ENCODE data around the gene BBOX1.
"Not testable (repeated sequence)": the region's sequence is repeated elsewhere in the genome, so short reads cannot be mapped to it uniquely, and the experiment has no call there.

The BBOX1 gene

DNA sequence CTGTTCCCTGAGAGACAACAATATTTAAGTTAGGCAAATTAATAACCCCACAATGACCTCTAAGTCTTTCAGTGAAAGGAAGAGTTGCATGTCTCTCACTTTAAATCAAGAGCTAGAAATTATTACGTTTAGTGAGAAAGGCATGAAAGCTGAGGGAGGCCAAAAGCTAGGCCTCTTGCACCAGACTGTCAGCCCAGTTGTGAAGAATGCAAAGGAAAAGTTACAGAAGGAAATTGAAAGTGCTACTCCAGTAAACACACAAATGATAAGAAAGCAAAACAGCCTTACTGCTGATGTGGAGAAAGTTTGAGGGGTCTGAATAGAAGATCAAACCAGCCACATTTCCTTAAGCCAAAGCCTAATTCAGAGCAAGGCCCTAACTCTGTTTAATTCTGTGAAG, 45.0 kb downstream of the BBOX1 start:
- TF ChIP-seq, protein P1, sequence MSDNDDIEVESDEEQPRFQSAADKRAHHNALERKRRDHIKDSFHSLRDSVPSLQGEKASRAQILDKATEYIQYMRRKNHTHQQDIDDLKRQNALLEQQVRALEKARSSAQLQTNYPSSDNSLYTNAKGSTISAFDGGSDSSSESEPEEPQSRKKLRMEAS (IDR thresholded peaks at IDR 0.05; ENCODE audit: low read depth, low read length) = no peak
- TF ChIP-seq, protein P2, sequence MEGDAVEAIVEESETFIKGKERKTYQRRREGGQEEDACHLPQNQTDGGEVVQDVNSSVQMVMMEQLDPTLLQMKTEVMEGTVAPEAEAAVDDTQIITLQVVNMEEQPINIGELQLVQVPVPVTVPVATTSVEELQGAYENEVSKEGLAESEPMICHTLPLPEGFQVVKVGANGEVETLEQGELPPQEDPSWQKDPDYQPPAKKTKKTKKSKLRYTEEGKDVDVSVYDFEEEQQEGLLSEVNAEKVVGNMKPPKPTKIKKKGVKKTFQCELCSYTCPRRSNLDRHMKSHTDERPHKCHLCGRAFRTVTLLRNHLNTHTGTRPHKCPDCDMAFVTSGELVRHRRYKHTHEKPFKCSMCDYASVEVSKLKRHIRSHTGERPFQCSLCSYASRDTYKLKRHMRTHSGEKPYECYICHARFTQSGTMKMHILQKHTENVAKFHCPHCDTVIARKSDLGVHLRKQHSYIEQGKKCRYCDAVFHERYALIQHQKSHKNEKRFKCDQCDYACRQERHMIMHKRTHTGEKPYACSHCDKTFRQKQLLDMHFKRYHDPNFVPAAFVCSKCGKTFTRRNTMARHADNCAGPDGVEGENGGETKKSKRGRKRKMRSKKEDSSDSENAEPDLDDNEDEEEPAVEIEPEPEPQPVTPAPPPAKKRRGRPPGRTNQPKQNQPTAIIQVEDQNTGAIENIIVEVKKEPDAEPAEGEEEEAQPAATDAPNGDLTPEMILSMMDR (IDR thresholded peaks at IDR 0.05; ENCODE audit: low read depth, low read length) = no peak
- TF ChIP-seq MYC (IDR thresholded peaks at IDR 0.05; ENCODE audit: low read depth, low read length) (no peak), POLR2A (IDR thresholded peaks at IDR 0.05; ENCODE audit: extremely low read depth, insufficient read length) (no peak)
- DNase-seq (ENCODE audit: low read depth) = no peak
- no peak overlapping the region for H3K4me3 ChIP-seq (ENCODE audit: low read depth, low read length)

DNA sequence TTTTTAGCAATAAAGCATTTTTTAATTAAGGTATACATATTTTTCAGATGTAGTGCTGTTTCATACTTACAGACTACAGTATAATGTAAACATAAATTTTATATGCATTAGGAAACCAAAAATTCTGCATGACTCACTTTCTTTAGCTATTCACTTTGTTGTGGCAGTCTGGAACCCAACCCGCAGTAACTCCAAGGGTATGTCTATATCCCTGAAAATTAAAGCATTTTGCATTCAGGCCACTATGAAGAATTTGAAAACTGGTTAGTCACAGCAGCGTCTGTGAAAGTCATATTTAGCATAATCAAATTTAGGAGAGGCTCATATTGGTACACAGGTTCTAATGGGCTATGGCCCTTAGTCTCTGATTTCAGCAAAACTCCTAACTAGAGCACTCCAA, 46.8 kb downstream of the BBOX1 start:
- no peak overlapping the region for H3K4me3 ChIP-seq (ENCODE audit: low read depth, low read length)
- TF ChIP-seq POLR2A (IDR thresholded peaks at IDR 0.05; ENCODE audit: extremely low read depth, insufficient read length) = no peak
- no peak for TF ChIP-seq MYC (IDR thresholded peaks at IDR 0.05; ENCODE audit: low read depth, low read length)
- TF ChIP-seq, protein P2 (IDR thresholded peaks at IDR 0.05; ENCODE audit: low read depth, low read length) = no peak
- TF ChIP-seq, protein P1 (IDR thresholded peaks at IDR 0.05; ENCODE audit: low read depth, low read length) = no peak
- DNase-seq (ENCODE audit: low read depth) = no peak

DNA sequence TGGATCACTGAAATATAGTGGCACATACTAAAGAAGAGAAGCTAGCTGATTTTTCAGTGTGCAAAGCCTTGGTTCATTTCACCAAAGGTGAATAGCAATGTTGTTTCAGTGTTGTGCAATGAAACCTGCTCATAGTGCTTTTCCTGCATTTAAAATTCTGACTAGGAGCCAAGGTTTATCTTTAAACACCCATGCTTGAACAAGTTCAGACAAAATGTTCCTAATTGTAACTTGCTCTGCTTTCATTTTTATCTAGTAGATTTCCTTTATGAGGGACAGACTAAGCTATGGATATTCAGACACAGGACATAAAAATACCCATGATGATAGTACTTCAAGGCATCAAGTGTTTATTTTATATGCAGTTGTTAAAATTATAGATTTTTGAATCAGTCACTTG, 47.7 kb downstream of the BBOX1 start:
- TF ChIP-seq POLR2A (IDR thresholded peaks at IDR 0.05; ENCODE audit: extremely low read depth, insufficient read length) (no peak), MYC (IDR thresholded peaks at IDR 0.05; ENCODE audit: low read depth, low read length) (no peak)
- TF ChIP-seq, protein P2 (IDR thresholded peaks at IDR 0.05; ENCODE audit: low read depth, low read length) = no peak
- TF ChIP-seq, protein P1 (IDR thresholded peaks at IDR 0.05; ENCODE audit: low read depth, low read length) = no peak
- no peak for DNase-seq (ENCODE audit: low read depth)

DNA sequence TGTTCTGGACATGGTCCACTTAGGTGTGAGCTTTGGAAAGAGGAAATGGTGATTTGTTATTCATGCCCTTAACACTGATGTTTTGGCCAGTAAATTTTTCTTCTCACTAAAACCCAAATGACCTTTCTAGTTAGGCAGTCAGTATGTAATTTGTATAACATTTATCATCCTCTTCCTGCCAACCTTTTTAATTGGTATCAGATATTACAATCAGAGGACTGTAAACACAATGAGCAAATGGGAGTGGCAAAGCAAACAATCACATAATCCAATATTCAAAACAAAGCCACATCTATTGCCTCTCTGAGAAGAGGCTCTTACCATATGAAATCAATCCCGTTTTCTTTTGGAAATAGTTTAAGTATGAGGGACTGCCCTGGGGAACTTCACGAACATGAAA, 49.1 kb downstream of the BBOX1 start:
- H3K4me3 ChIP-seq (ENCODE audit: low read depth, low read length) = no peak overlapping the region
- TF ChIP-seq, protein P2 (IDR thresholded peaks at IDR 0.05; ENCODE audit: low read depth, low read length) = no peak
- TF ChIP-seq MYC (IDR thresholded peaks at IDR 0.05; ENCODE audit: low read depth, low read length) (no peak), POLR2A (IDR thresholded peaks at IDR 0.05; ENCODE audit: extremely low read depth, insufficient read length) (no peak)
- TF ChIP-seq, protein P1 (IDR thresholded peaks at IDR 0.05; ENCODE audit: low read depth, low read length) = no peak
- DNase-seq (ENCODE audit: low read depth) = no peak

More for the DNA sequence above, 47.7 kb downstream of the BBOX1 start:
- no peak overlapping the region for H3K4me3 ChIP-seq (ENCODE audit: low read depth, low read length)

DNA sequence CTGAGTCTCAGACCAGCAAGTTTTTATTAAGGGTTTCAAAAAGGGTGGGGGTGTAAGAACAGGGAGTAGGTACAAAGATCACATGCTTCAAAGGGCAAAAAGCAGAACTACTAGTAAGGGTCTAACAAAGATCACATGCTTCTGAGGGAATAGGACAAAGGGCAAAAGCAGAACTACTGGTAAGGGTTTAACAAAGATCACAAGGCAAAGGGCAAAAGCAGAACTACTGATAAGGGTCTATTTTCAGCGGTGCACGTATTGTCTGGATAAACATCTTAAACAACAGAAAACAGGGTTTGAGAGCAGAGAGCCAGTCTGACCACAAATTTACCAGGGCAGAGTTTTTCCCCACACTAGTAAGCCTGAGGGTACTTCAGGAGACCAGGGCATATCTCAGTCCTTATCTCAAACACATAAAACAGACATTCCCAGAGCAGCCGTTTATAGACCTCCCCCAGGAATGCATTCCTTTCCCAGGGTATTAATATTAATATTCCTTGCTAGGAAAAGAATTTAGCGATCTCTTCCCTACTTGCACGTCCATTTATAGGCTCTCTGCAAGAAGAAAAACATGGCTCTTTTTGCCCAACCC, 49.8 kb downstream of the BBOX1 start:
- DNase-seq (ENCODE audit: low read depth) = peak; percentile 7

DNA sequence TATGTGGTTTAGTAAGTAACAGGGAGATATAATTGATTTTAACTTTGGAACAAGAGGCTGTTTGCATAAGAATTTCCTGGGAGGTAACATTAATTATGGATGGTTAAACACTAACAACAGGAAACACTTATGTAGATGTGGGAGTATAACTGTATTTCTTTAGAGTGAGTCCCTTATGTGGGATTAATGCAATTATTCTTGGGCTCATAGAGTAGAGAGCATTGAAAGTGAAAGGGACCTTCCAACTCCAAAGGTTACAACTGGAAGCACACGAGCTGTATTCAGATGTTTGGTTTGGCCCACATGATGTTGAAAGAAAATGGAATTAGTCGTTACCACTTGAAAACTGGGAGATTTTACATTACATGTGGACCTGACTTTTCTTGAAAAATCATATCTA, 53.5 kb downstream of the BBOX1 start:
- DNase-seq (ENCODE audit: low read depth) = no peak
- H3K4me3 ChIP-seq (ENCODE audit: low read depth, low read length) = no peak overlapping the region
- TF ChIP-seq, protein P1 (IDR thresholded peaks at IDR 0.05; ENCODE audit: low read depth, low read length) = no peak
- TF ChIP-seq POLR2A (IDR thresholded peaks at IDR 0.05; ENCODE audit: extremely low read depth, insufficient read length) (no peak), MYC (IDR thresholded peaks at IDR 0.05; ENCODE audit: low read depth, low read length) (no peak)
- TF ChIP-seq, protein P2 (IDR thresholded peaks at IDR 0.05; ENCODE audit: low read depth, low read length) = no peak

More for the DNA sequence above, 49.8 kb downstream of the BBOX1 start:
- H3K4me3 ChIP-seq (ENCODE audit: low read depth, low read length) = not testable (repeated sequence)

All from NB4 (cell line).